OCI-LY3 (cell line): Measurements from ENCODE around the gene NCAPD3.
A peak's percentile ranks its signal among the peaks of the same experiment; 100 is the strongest.

Experiments used
- CTCF ChIP-seq: fragments of 200-600, 300-600 bp; sonication (generic); IDR thresholded peaks from 2 replicates; pipeline ENCODE4 v1.5.1; 2014; ENCODE audit warnings: antibody characterized with exemption, low read length, low read depth
- EZH2phosphoT487 ChIP-seq: fragments of 200-600 bp; shearing (Covaris generic); IDR thresholded peaks from 2 replicates; pipeline ENCODE4 v1.6.1; 2018; ENCODE audit warnings: antibody characterized with exemption, mixed run types, low read depth

- TF ChIP-seq CTCF (peak; percentile 48), EZH2phosphoT487 (no peak)
These were observed 16.1 kb downstream of the NCAPD3 start for GRCh38 chr11:134207538-134208239.
